ENCODE data around the gene MMP20. TPM values are rescaled to one million over a fixed set of nuclear protein-coding genes. Genes with fewer than 3 reads are reported as not detected.

The MMP20 gene
- total and polyA plus RNA-seq, 7 donors, result not detected

DNA sequence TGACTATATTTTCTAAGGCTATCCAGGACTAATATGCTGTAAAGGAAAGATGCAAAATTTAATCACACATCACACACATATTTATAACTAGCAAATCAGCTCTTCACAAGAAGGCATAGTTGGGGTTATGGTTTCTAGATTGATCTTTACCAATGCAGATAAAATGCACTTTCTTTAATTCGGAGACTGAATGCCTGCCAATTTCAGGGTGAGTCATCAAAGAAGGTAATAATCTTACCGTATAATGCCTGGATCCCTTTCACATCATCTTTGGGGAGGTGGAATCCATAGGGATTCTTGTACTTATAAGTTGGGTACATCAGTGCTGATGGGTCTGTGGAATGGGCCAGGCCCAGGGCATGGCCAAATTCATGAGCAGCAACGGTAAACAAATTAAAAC lies 16.4 kb downstream of the MMP20 start:
- intact Hi-C loops (cut with DNase I), result no loop called here
- no peak overlapping the region for H3K27ac ChIP-seq
- H3K4me3 ChIP-seq, result no peak overlapping the region
- no peak for TF ChIP-seq CTCF (IDR thresholded peaks at IDR 0.05)
- ATAC-seq, result no peak
- no peak for DNase-seq
- no peaks in the 10 kb centered on the region for H3K27me3 ChIP-seq (ENCODE audit: insufficient read depth in 3 of 3, low read length in 2 of 3)
- no peaks in the 10 kb centered on the region for H3K36me3 ChIP-seq (ENCODE audit: insufficient read depth in 1 of 2, low read depth in 1 of 2)
- no peaks in the 10 kb centered on the region for H3K9me3 ChIP-seq
- WGBS, 3 donors, result 76 to 79% (median 76%) methylated on average over 3 of the region's 3 CpGs
- H3K4me1 ChIP-seq, result no peaks in the 10 kb centered on the region

DNA sequence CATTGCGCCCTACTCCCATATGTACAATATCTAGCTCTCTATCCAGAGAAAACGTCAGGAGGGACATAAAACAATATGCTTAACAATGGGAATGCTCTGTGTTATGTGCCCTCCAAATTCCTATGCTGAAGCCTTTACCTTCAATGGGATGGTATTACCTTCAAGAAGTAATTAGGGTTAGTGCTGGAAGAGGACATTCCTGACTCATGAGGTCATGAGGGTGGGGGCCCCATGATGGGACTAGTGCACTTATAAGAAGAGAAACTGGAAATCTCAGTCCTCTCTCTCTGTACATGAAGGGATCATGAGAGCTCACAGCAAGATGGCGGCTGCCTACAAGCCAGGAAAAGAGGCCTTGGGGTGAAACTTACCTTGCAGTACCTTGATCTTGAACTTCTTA lies 20.3 kb downstream of the MMP20 start:
- 85 to 87% (median 87%) methylated on average over 3 of the region's 3 CpGs for WGBS, 3 donors

GRCh38 chr11:102604011-102604410 lies 21.1 kb downstream of the MMP20 start:
- Histone ChIP-seq H3K4me1 (no peaks in the 10 kb centered on the region), H3K27ac (no peak overlapping the region), H3K27me3 (ENCODE audit: insufficient read depth in 3 of 3, low read length in 2 of 3) (no peaks in the 10 kb centered on the region), H3K36me3 (ENCODE audit: insufficient read depth in 1 of 2, low read depth in 1 of 2) (no peaks in the 10 kb centered on the region), H3K9me3 (no peaks in the 10 kb centered on the region), H3K4me3 (no peak overlapping the region)
- TF ChIP-seq CTCF (IDR thresholded peaks at IDR 0.05), result no peak
- ATAC-seq, result no peak
- WGBS, 3 donors, result 84 to 90% (median 88%) methylated on average over 1 of the region's 1 CpG
- no peak for DNase-seq
- intact Hi-C loops (cut with DNase I), result no loop called here

More for the DNA sequence above, 20.3 kb downstream of the MMP20 start:
- no peaks in the 10 kb centered on the region for H3K27me3 ChIP-seq (ENCODE audit: insufficient read depth in 3 of 3, low read length in 2 of 3)
- no peaks in the 10 kb centered on the region for H3K9me3 ChIP-seq
- intact Hi-C loops (cut with DNase I), result no loop called here
- H3K4me1 ChIP-seq, result no peaks in the 10 kb centered on the region
- no peak for ATAC-seq
- no peak for TF ChIP-seq CTCF (IDR thresholded peaks at IDR 0.05)
- DNase-seq, result no peak
- H3K36me3 ChIP-seq (ENCODE audit: insufficient read depth in 1 of 2, low read depth in 1 of 2), result no peaks in the 10 kb centered on the region
- H3K4me3 ChIP-seq, result no peak overlapping the region
- no peak overlapping the region for H3K27ac ChIP-seq

GRCh38 chr11:102603576-102603975 lies 21.6 kb downstream of the MMP20 start:
- Histone ChIP-seq H3K27ac (no peak overlapping the region), H3K4me3 (no peak overlapping the region), H3K9me3 (no peaks in the 10 kb centered on the region), H3K4me1 (no peaks in the 10 kb centered on the region), H3K27me3 (ENCODE audit: insufficient read depth in 3 of 3, low read length in 2 of 3) (no peaks in the 10 kb centered on the region), H3K36me3 (ENCODE audit: insufficient read depth in 1 of 2, low read depth in 1 of 2) (no peaks in the 10 kb centered on the region)
- intact Hi-C loops (cut with DNase I), result no loop called here
- DNase-seq (no peak), ATAC-seq (no peak)
- WGBS, 3 donors, result 42 to 76% (median 60%) methylated on average over 5 of the region's 5 CpGs
- TF ChIP-seq CTCF (IDR thresholded peaks at IDR 0.05), result no peak

DNA sequence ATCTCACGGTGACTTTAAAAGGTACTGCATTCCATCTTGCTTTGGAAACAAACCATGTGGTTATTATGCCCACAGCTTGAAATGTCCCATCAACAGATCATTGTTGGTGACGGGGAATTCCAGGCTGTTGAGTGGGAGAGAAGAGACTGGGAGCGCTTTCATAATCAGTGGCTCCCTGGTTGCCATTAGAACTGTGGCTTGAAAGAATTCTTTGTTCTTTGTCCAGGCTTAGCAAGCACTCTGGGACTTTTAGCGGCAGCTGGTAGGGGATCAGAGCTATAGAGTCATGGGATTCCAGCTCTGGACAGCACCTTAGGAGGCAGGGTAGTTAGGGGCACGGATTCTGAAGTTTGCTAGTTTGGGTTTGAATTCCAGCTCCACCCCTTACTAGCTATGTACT lies 22.0 kb downstream of the MMP20 start:
- no peak for TF ChIP-seq CTCF (IDR thresholded peaks at IDR 0.05)
- no peak overlapping the region for H3K4me3 ChIP-seq
- ATAC-seq (peak in 2 of 4 donors; percentile 59 to 73), DNase-seq (no peak)
- H3K36me3 ChIP-seq (ENCODE audit: insufficient read depth in 1 of 2, low read depth in 1 of 2), result no peaks in the 10 kb centered on the region
- no peak overlapping the region for H3K27ac ChIP-seq
- no peaks in the 10 kb centered on the region for H3K9me3 ChIP-seq
- intact Hi-C loops (cut with DNase I), result no loop called here
- no peaks in the 10 kb centered on the region for H3K4me1 ChIP-seq
- 24 to 37% (median 26%) methylated on average over 5 of the region's 5 CpGs for WGBS, 3 donors
- H3K27me3 ChIP-seq (ENCODE audit: insufficient read depth in 3 of 3, low read length in 2 of 3), result no peaks in the 10 kb centered on the region
